Measurements from ENCODE around the gene LRRC73. TPM values are rescaled to one million over a fixed set of nuclear protein-coding genes. Genes with fewer than 3 reads are reported as not detected.

LRRC73 gene
- total and polyA plus RNA-seq, 9 of the 15 experiments (the other 6 are each of a cell fraction or from before 2014, with no cell fraction given): 0.07 to 0.55 (median 0.16) TPM; not detected in 3

DNA sequence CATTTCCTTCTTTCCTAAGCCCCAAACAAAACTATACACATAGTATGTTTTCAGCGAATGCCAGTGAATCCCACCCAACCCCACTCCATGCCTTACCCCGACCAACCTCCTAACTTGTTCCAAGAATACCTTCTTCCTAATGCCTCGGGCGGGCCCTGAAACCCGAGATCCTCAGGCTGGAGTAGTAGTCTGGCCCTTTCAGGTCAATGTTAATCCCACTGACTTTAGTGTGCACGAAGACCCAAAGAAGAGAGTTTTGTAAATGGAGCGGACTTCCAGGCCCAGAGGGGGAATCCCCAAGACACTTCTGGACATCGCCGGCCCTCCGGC, 6.2 kb upstream of the LRRC73 start:
- ChIA-PET POLR2A (interaction anchor here (0.6 to 7.1 kb wide), 13 partner anchors 9 to 322 kb away, joined by 3 to 89 read pairs (median 4); partner anchors contain the start of gene GTPBP2), CTCF (ENCODE audit: low intra/inter-chr PET ratio) (interaction anchor here (0.6 kb wide), 2 partner anchors 182 to 443 kb away, joined by 4 to 8 read pairs; no protein-coding TSS in a partner anchor)
- ATAC-seq: peak; percentile 8
- peaks cover 10 to 19% of the 10 kb centered on the region in 2 experiments; a peak in 3 of 5 replicates for H3K4me1 ChIP-seq (replicated peaks in 1 of 2; ENCODE audit: control insufficient read depth in 2 of 2, insufficient read depth in 2 of 2, low read length in 2 of 2)
- H2AFZ ChIP-seq (ENCODE audit: low read depth, low read length): peak overlapping the region; percentile 55
- intact Hi-C loops (cut with micrococcal nuclease): no loop called here
- no peaks in the 10 kb centered on the region for H3K9me3 ChIP-seq (replicated peaks; ENCODE audit: control insufficient read depth, insufficient read depth, low read depth, low read length)
- H3K4me2 ChIP-seq (ENCODE audit: insufficient read depth, low read length): peak overlapping the region; percentile 99
- peaks cover 10% of the 10 kb centered on the region; the same call in 1 of the 2 replicates for H4K20me1 ChIP-seq (replicated peaks; ENCODE audit: control insufficient read depth, insufficient read depth, low read length)
- FAIRE-seq: no peak
- H3K36me3 ChIP-seq (ENCODE audit: control insufficient read depth, insufficient read depth, low read length): peaks cover 82% of the 10 kb centered on the region
- H3K79me2 ChIP-seq (ENCODE audit: control insufficient read depth, insufficient read depth, low read length): peaks cover 57% of the 10 kb centered on the region
- no peaks in the 10 kb centered on the region for H3K27me3 ChIP-seq (ENCODE audit: control insufficient read depth in 2 of 2, insufficient read depth in 2 of 2, low read length in 2 of 2)
- H3K9ac ChIP-seq (ENCODE audit: insufficient read depth in 1 of 2, low read depth in 2 of 2, low read length in 2 of 2): peak overlapping the region; percentile 95 to 99
- H3K9me1 ChIP-seq (ENCODE audit: control insufficient read depth, insufficient read depth, low read length): peaks cover 3% of the 10 kb centered on the region
- WGBS (ENCODE audit: insufficient coverage, low coverage, missing lambda C conversion rate): 2% methylated on average over 9 of the region's 10 CpGs
- H3K27ac ChIP-seq (ENCODE audit: extremely low read depth, low read depth, low read length): peak overlapping the region; percentile 67
- in situ Hi-C loops (cut with MboI): no loop called here
- DNase-seq (ENCODE audit: extremely low read depth in 1 of 4, low spot score in 3 of 4): no peak
- BruUV-seq (replicated peaks): TSS peak; percentile 70
- peak overlapping the region; percentile 80 for H3K4me3 ChIP-seq
- TF ChIP-seq ZKSCAN3 (CRISPR knock-in tag; IDR thresholded peaks at IDR 0.05) (no peak), SMARCC2 (IDR thresholded peaks at IDR 0.05; ENCODE audit: low read depth) (no peak), NR2C2 (CRISPR knock-in tag; IDR thresholded peaks at IDR 0.05) (peak; percentile 28; the same call in 1 of the 2 replicates), NR2C2 (tag; IDR thresholded peaks at IDR 0.05) (no peak), ZNF174 (CRISPR knock-in tag; IDR thresholded peaks at IDR 0.05) (no peak), CHCHD3 (CRISPR knock-in tag; IDR thresholded peaks at IDR 0.05) (no peak), ZBTB7A (IDR thresholded peaks at IDR 0.05; ENCODE audit: borderline replicate concordance, control insufficient read depth, low read depth, low read length) (no peak), SRF (CRISPR knock-in tag; IDR thresholded peaks at IDR 0.05) (no peak), ZNF280B (CRISPR knock-in tag; IDR thresholded peaks at IDR 0.05) (no peak), TAF7 (tag; IDR thresholded peaks at IDR 0.05) (0 out of 2 replicates have a peak, but pooled peaks have one; percentile 17), NR4A1 (CRISPR knock-in tag; IDR thresholded peaks at IDR 0.05) (no peak), NR4A1 (tag; IDR thresholded peaks at IDR 0.05) (no peak), CSDE1 (IDR thresholded peaks at IDR 0.05) (no peak), MYBL2 (IDR thresholded peaks at IDR 0.05; ENCODE audit: low read depth) (no peak), MYBL2 (CRISPR knock-in tag; IDR thresholded peaks at IDR 0.05; ENCODE audit: borderline replicate concordance) (no peak), MXD1 (CRISPR knock-in tag; IDR thresholded peaks at IDR 0.05; ENCODE audit: borderline replicate concordance, poor library complexity, severe bottlenecking) (no peak)
- TF ChIP-seq, protein P1, sequence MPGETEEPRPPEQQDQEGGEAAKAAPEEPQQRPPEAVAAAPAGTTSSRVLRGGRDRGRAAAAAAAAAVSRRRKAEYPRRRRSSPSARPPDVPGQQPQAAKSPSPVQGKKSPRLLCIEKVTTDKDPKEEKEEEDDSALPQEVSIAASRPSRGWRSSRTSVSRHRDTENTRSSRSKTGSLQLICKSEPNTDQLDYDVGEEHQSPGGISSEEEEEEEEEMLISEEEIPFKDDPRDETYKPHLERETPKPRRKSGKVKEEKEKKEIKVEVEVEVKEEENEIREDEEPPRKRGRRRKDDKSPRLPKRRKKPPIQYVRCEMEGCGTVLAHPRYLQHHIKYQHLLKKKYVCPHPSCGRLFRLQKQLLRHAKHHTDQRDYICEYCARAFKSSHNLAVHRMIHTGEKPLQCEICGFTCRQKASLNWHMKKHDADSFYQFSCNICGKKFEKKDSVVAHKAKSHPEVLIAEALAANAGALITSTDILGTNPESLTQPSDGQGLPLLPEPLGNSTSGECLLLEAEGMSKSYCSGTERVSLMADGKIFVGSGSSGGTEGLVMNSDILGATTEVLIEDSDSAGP (CRISPR knock-in tag; IDR thresholded peaks at IDR 0.05): no peak

Measured in K562 (cell line).